ENCODE data around the gene PSMB4. TPM values are rescaled to one million over a fixed set of nuclear protein-coding genes. Genes with fewer than 3 reads are reported as not detected.

The PSMB4 gene
- total RNA-seq, 2 experiments from 2014 or later, result 316 to 324 TPM

- Mint-ChIP-seq H3K4me1 (ENCODE audit: low read depth) (no peaks in the 10 kb centered on the region), H3K9me3 (no peaks in the 10 kb centered on the region)
- H3K4me3 ChIP-seq (ENCODE audit: low read length), result no peak overlapping the region
Measured at GRCh38 chr1:151416231-151416630, 16.9 kb downstream of the PSMB4 start.

GRCh38 chr1:151418081-151418480 is 18.7 kb downstream of the PSMB4 start:
- ChIA-PET POLR2A (interaction anchor here (0.6 kb wide), 1 partner anchor 220 kb away, joined by 3 read pairs; no protein-coding TSS in a partner anchor), CTCF (interaction anchor here (0.6 to 1.7 kb wide), 3 partner anchors 78 to 220 kb away, joined by 3 to 7 read pairs (median 3); no protein-coding TSS in a partner anchor)
- no peaks in the 10 kb centered on the region for H3K27me3 Mint-ChIP-seq
- Histone ChIP-seq H3K9me3 (ENCODE audit: control insufficient read depth in 1 of 2, insufficient read depth in 1 of 2, low read length in 2 of 2) (no peaks in the 10 kb centered on the region), H3K4me1 (ENCODE audit: insufficient read depth, low read length) (no peaks in the 10 kb centered on the region), H3K27me3 (ENCODE audit: control insufficient read depth in 1 of 2, insufficient read depth in 2 of 2, low read length in 2 of 2) (no peaks in the 10 kb centered on the region), H3K36me3 (ENCODE audit: insufficient read depth, low read length) (peaks cover 70% of the 10 kb centered on the region), H3K27ac (ENCODE audit: low read depth in 1 of 2, low read length in 2 of 2) (no peak overlapping the region), H3K4me3 (ENCODE audit: low read length) (no peak overlapping the region)
- no peaks in the 10 kb centered on the region for H3K4me1 Mint-ChIP-seq (ENCODE audit: low read depth)
- H3K9me3 Mint-ChIP-seq, result no peaks in the 10 kb centered on the region
- peaks cover 86% of the 10 kb centered on the region for H3K36me3 Mint-ChIP-seq (ENCODE audit: low read depth)
- no peak for ATAC-seq (ENCODE audit: poor library complexity)
- no peak for TF ChIP-seq CTCF (IDR thresholded peaks at IDR 0.05)
- no peak for DNase-seq
- no peak overlapping the region for H3K27ac Mint-ChIP-seq
- intact Hi-C loops (cut with DNase I, micrococcal nuclease), result no loop called here
- H3K4me3 Mint-ChIP-seq, result no peak overlapping the region

More at GRCh38 chr1:151416231-151416630, 16.9 kb downstream of the PSMB4 start:
- CTCF ChIA-PET, result interaction anchor here (1.0 kb wide), 1 partner anchor 194 kb away, joined by 3 read pairs; no protein-coding TSS in a partner anchor
- peaks cover 84% of the 10 kb centered on the region for H3K36me3 Mint-ChIP-seq (ENCODE audit: low read depth)
- H3K4me1 ChIP-seq (ENCODE audit: insufficient read depth, low read length), result no peaks in the 10 kb centered on the region
- H3K4me3 Mint-ChIP-seq, result no peak overlapping the region
- H3K27ac Mint-ChIP-seq, result no peak overlapping the region
- TF ChIP-seq CTCF (IDR thresholded peaks at IDR 0.05), result no peak
- H3K9me3 ChIP-seq (ENCODE audit: control insufficient read depth in 1 of 2, insufficient read depth in 1 of 2, low read length in 2 of 2), result no peaks in the 10 kb centered on the region
- H3K27ac ChIP-seq (ENCODE audit: low read depth in 1 of 2, low read length in 2 of 2), result no peak overlapping the region
- H3K36me3 ChIP-seq (ENCODE audit: insufficient read depth, low read length), result peaks cover 67% of the 10 kb centered on the region
- DNase-seq (no peak), ATAC-seq (ENCODE audit: poor library complexity) (no peak)
- POLR2A ChIA-PET, result interaction anchor here (0.6 kb wide), 1 partner anchor 28 kb away, joined by 5 read pairs; no protein-coding TSS in a partner anchor
- no peaks in the 10 kb centered on the region for H3K27me3 Mint-ChIP-seq
- intact Hi-C loops (cut with DNase I, micrococcal nuclease), result no loop called here
- H3K27me3 ChIP-seq (ENCODE audit: control insufficient read depth in 1 of 2, insufficient read depth in 2 of 2, low read length in 2 of 2), result no peaks in the 10 kb centered on the region

GRCh38 chr1:151419819-151420218 is 20.4 kb downstream of the PSMB4 start:
- TF ChIP-seq CTCF (IDR thresholded peaks at IDR 0.05), result no peak
- H3K4me3 ChIP-seq (ENCODE audit: low read length), result no peak overlapping the region
- Mint-ChIP-seq H3K27me3 (no peaks in the 10 kb centered on the region), H3K27ac (no peak overlapping the region), H3K4me3 (no peak overlapping the region), H3K36me3 (ENCODE audit: low read depth) (peaks cover 89% of the 10 kb centered on the region), H3K4me1 (ENCODE audit: low read depth) (no peaks in the 10 kb centered on the region), H3K9me3 (no peaks in the 10 kb centered on the region)
- ChIA-PET CTCF (interaction anchor here (0.9 kb wide), 1 partner anchor 14 kb away, joined by 3 read pairs; no protein-coding TSS in a partner anchor), POLR2A (interaction anchor here (1.1 kb wide), 1 partner anchor 20 kb away, joined by 4 read pairs; the partner anchor contains the start of gene PSMB4)
- no peaks in the 10 kb centered on the region for H3K4me1 ChIP-seq (ENCODE audit: insufficient read depth, low read length)
- no peaks in the 10 kb centered on the region for H3K9me3 ChIP-seq (ENCODE audit: control insufficient read depth in 1 of 2, insufficient read depth in 1 of 2, low read length in 2 of 2)
- DNase-seq (no peak), ATAC-seq (ENCODE audit: poor library complexity) (no peak)
- H3K27me3 ChIP-seq (ENCODE audit: control insufficient read depth in 1 of 2, insufficient read depth in 2 of 2, low read length in 2 of 2), result no peaks in the 10 kb centered on the region
- H3K36me3 ChIP-seq (ENCODE audit: insufficient read depth, low read length), result peaks cover 74% of the 10 kb centered on the region
- intact Hi-C loops (cut with DNase I, micrococcal nuclease), result no loop called here
- no peak overlapping the region for H3K27ac ChIP-seq (ENCODE audit: low read depth in 1 of 2, low read length in 2 of 2)

Data from CD4-positive, alpha-beta T cell (primary cell).